ENCODE results near the gene CDA.

CDA gene

GRCh38 chr1:20621012-20621411 lies 32.1 kb downstream of the CDA start:
- Mint-ChIP-seq H3K9me3 (no peaks in the 10 kb centered on the region), H3K36me3 (ENCODE audit: low read depth) (no peaks in the 10 kb centered on the region), H3K27ac (no peak overlapping the region), H3K27me3 (ENCODE audit: low read depth, poor library complexity) (peaks cover 6% of the 10 kb centered on the region), H3K4me3 (no peak overlapping the region), H3K4me1 (peaks cover 17% of the 10 kb centered on the region)
- no peak for TF ChIP-seq CTCF (IDR thresholded peaks at IDR 0.05)
- no peak for DNase-seq

- Mint-ChIP-seq H3K4me1 (peaks cover 5% of the 10 kb centered on the region), H3K27me3 (ENCODE audit: low read depth, poor library complexity) (peaks cover 15% of the 10 kb centered on the region)
- DNase-seq, result no peak
Observed at GRCh38 chr1:20624709-20625108, 35.8 kb downstream of the CDA start.

GRCh38 chr1:20625176-20626097 lies 36.5 kb downstream of the CDA start:
- peaks cover 5% of the 10 kb centered on the region for H3K4me1 Mint-ChIP-seq
- no peak for TF ChIP-seq CTCF (IDR thresholded peaks at IDR 0.05)
- peaks cover 10% of the 10 kb centered on the region for H3K27me3 Mint-ChIP-seq (ENCODE audit: low read depth, poor library complexity)
- H3K4me3 Mint-ChIP-seq, result no peak overlapping the region
- H3K36me3 Mint-ChIP-seq (ENCODE audit: low read depth), result no peaks in the 10 kb centered on the region
- DNase-seq, result no peak
- peaks cover 6% of the 10 kb centered on the region for H3K9me3 Mint-ChIP-seq
- peak overlapping the region; percentile 5 for H3K27ac Mint-ChIP-seq

More at GRCh38 chr1:20624709-20625108, 35.8 kb downstream of the CDA start:
- Mint-ChIP-seq H3K9me3 (peaks cover 6% of the 10 kb centered on the region), H3K36me3 (ENCODE audit: low read depth) (no peaks in the 10 kb centered on the region), H3K4me3 (no peak overlapping the region), H3K27ac (no peak overlapping the region)
- TF ChIP-seq CTCF (IDR thresholded peaks at IDR 0.05), result no peak

- Mint-ChIP-seq H3K4me1 (peaks cover 5% of the 10 kb centered on the region), H3K4me3 (no peak overlapping the region), H3K27ac (no peak overlapping the region), H3K9me3 (peaks cover 6% of the 10 kb centered on the region), H3K27me3 (ENCODE audit: low read depth, poor library complexity) (peaks cover 10% of the 10 kb centered on the region), H3K36me3 (ENCODE audit: low read depth) (no peaks in the 10 kb centered on the region)
- no peak for TF ChIP-seq CTCF (IDR thresholded peaks at IDR 0.05)
- no peak for DNase-seq
Observed at GRCh38 chr1:20626098-20626427, 37.2 kb downstream of the CDA start.

- no peak for TF ChIP-seq CTCF (IDR thresholded peaks at IDR 0.05)
- Mint-ChIP-seq H3K27me3 (ENCODE audit: low read depth, poor library complexity) (peaks cover 10% of the 10 kb centered on the region), H3K4me1 (peaks cover 5% of the 10 kb centered on the region), H3K36me3 (ENCODE audit: low read depth) (no peaks in the 10 kb centered on the region), H3K9me3 (peaks cover 6% of the 10 kb centered on the region), H3K4me3 (no peak overlapping the region), H3K27ac (no peak overlapping the region)
- no peak for DNase-seq
Observed at GRCh38 chr1:20626524-20626923, 37.6 kb downstream of the CDA start.

- H3K27me3 Mint-ChIP-seq (ENCODE audit: low read depth, poor library complexity), result peaks cover 10% of the 10 kb centered on the region
- peaks cover 11% of the 10 kb centered on the region for H3K4me1 Mint-ChIP-seq
- no peak for TF ChIP-seq CTCF (IDR thresholded peaks at IDR 0.05)
- H3K27ac Mint-ChIP-seq, result no peak overlapping the region
- no peak overlapping the region for H3K4me3 Mint-ChIP-seq
- H3K36me3 Mint-ChIP-seq (ENCODE audit: low read depth), result no peaks in the 10 kb centered on the region
- DNase-seq, result no peak
- peaks cover 6% of the 10 kb centered on the region for H3K9me3 Mint-ChIP-seq
Observed at GRCh38 chr1:20630729-20631128, 41.8 kb downstream of the CDA start.
